Erythroblast (primary cell): ENCODE data around the gene WDR3.

ENCODE experiments used
- GATA1 ChIP-seq: IDR thresholded peaks from 2 replicates; pipeline ENCODE4 v1.6.1; 2011; ENCODE audit warnings: low read depth, mild to moderate bottlenecking, control low read depth, low read length, moderate library complexity
- POLR2A ChIP-seq: IDR thresholded peaks from 2 replicates; pipeline ENCODE4 v1.6.1; 2011; ENCODE audit warnings: mild to moderate bottlenecking, low read length

DNA sequence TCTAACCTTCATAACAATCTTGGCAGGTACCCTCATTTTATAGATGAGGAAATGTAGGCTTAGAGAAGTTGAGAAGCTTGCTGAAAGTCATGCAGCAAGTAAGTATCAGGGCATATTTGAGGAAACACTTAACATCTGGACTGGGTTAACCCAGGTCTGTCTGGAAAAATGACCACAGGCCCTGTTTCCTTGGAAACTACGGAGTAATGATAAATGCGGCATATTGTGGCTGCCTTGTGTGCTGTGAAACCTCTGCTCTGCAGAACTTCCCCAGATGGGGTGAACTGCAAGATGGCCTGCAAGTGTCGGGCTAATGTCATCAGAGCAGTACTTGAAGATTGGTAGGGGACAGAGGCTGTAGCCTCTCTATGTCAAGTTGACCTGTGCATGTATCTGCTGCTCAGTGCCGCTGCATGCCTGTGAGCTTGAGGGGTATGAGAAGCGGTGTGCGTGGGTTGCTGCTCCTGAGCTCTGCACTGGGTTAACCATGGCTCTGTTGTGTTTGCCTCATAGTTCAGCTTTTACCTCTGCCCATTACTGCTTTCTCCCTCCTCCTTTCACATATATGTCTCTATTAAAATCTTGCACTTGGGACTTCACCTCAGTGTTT is 83.1 kb downstream of the WDR3 start:
- TF ChIP-seq POLR2A: no peak
- no peak for TF ChIP-seq GATA1
